Subcutaneous preadipocyte (primary cell): ENCODE results near the gene POLR2H. TPM values are rescaled to one million over a fixed set of nuclear protein-coding genes. Genes with fewer than 3 reads are reported as not detected.

Source experiments
- small RNA-seq: library from RNA; depleted of rRNA; stranded (forward); fragments of <200 nt; gene quantifications from one replicate; pipeline ENCODE3, GENCODE V24; 2012
- total RNA-seq: library from RNA; depleted of rRNA; stranded (reverse); fragments of >200 nt; gene quantifications from 2 replicates; pipeline ENCODE4 v1.2.3, GENCODE V29; 2012

Gene POLR2H
- total RNA-seq, result 60.4 and 80.8 TPM in 2 replicates

DNA sequence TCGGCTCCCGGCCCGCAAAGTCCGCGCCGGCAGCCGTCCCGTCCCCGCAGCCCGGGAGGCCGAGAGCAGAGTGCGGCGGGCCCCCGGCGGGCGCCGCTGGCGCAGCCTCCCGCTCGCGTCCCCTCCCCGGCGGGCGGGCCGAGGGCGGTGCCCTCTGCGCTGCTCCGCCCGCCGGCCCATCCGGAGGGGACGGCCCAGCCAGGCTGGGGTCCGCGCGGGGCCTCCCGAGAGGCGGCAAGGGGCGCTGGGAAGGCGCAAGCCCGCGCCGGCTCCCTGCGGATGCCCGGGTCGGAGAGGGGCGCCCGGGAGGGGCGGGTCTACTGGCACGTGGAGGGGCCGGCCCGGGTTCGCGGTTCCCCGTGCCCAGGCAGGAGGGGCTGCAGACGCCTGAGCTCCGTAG is at the start of gene POLR2H, which contains the start of gene CLCN2:
Gene POLR2H (plus strand): TSS at position 179 of the 400 bp plus-strand sequence. CDS start 1,783 bp downstream, outside the sequence.
Gene CLCN2 (minus strand): TSS at position 74 of the 400 bp plus-strand sequence. CDS start 126 bp downstream, outside the sequence.

DNA sequence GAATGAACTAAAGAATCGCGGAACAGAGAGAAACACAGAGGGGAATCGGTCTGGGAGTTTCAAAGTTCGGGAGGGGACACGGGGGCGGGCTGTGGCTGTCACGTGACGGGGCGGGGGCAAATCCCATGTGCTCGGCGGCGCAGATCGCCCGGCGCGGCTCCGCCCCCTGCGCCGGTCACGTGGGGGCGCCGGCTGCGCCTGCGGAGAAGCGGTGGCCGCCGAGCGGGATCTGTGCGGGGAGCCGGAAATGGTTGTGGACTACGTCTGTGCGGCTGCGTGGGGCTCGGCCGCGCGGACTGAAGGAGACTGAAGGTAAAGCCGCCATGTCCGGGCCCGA is 47.2 kb upstream of the POLR2H start, which contains the start of gene EIF4G1:
Gene EIF4G1 (plus strand): TSS at position 244 of the 337 bp plus-strand sequence. CDS start 1,191 bp downstream, outside the sequence.

GRCh38 chr3:184337399-184337714 is 24.2 kb upstream of the POLR2H start, which contains the start of gene FAM131A:
TSS of gene FAM131A (plus strand) at chr3:184337600. CDS start at chr3:184337631, 31 bp downstream.

GRCh38 chr3:184377882-184378445 is 16.5 kb downstream of the POLR2H start, which contains the start of gene THPO:
TSS of gene THPO (minus strand) at chr3:184378207. CDS start at chr3:184376259, 1,948 bp downstream.

GRCh38 chr3:184379358-184380184 is 18.1 kb downstream of the POLR2H start, which contains the start of gene CHRD:
TSS of gene CHRD (plus strand) at chr3:184380054. CDS start at chr3:184380319, 265 bp downstream.

Small RNAs within 50 kb of the gene (small RNA-seq; reads per million reads assigned to genes)
- gene SNORD66, result 664 reads per million, percentile 99 among the genes with 10 or more reads in this experiment

Other genes starting within 250 kb of the POLR2H start
- 26.1 and 34.2 TPM in 2 replicates for gene EIF2B5, start 226.4 kb upstream of the POLR2H start, total RNA-seq
- 22.8 and 28.5 TPM in 2 replicates for gene DVL3, start 206.3 kb upstream of the POLR2H start, total RNA-seq
- 359 and 374 TPM in 2 replicates for gene AP2M1, start 186.9 kb upstream of the POLR2H start, total RNA-seq
- gene ABCF3, start 175.5 kb upstream of the POLR2H start, total RNA-seq, result 34.6 and 38.2 TPM in 2 replicates
- gene VWA5B2, start 132.1 kb upstream of the POLR2H start, total RNA-seq, result not detected in 2 replicates
- gene ALG3, start 112.7 kb upstream of the POLR2H start, total RNA-seq, result 49.3 and 56.6 TPM in 2 replicates
- 5.5 and 5.7 TPM in 2 replicates for gene EEF1AKMT4, start 112.0 kb upstream of the POLR2H start, total RNA-seq
- not detected in 2 replicates for gene CAMK2N2, start 100.2 kb upstream of the POLR2H start, total RNA-seq
- not detected in 2 replicates for gene ECE2, start 85.7 kb upstream of the POLR2H start, total RNA-seq
- gene PSMD2, start 62.5 kb upstream of the POLR2H start, total RNA-seq, result 300 and 404 TPM in 2 replicates
- 215 and 293 TPM in 2 replicates for gene EIF4G1, start 47.1 kb upstream of the POLR2H start, total RNA-seq
- gene FAM131A, start 24.1 kb upstream of the POLR2H start, total RNA-seq, result 17.2 and 20.6 TPM in 2 replicates
- gene CLCN2, start 105 bp upstream of the POLR2H start, total RNA-seq, result 5.1 and 5.5 TPM in 2 replicates
- under 0.01 and 0.37 TPM in 2 replicates for gene THPO, start 16.5 kb downstream of the POLR2H start, total RNA-seq
- gene CHRD, start 18.3 kb downstream of the POLR2H start, total RNA-seq, result 0.20 and 1.8 TPM in 2 replicates
- 1.4 and 1.8 TPM in 2 replicates for gene EPHB3, start 200.1 kb downstream of the POLR2H start, total RNA-seq